Activated CD4-positive, CD25-positive, alpha-beta regulatory T cell treated with anti-CD3 and anti-CD28 coated beads, Interleukin-2, amount 50 U/mL, for 24 hours (primary cell): Measurements from ENCODE around the gene UFSP1.
"Not testable (repeated sequence)": the region's sequence is repeated elsewhere in the genome, so short reads cannot be mapped to it uniquely, and the experiment has no call there.

Experiments used
- ATAC-seq, 2 donors: fragments of 150-1000 bp; cut with Tn5 transposase; one replicate each; pipeline ENCODE4 v1.10.0; 2021; ENCODE audit warnings: mild to moderate bottlenecking in 1 of 2, moderate library complexity in 1 of 2

Gene UFSP1

DNA sequence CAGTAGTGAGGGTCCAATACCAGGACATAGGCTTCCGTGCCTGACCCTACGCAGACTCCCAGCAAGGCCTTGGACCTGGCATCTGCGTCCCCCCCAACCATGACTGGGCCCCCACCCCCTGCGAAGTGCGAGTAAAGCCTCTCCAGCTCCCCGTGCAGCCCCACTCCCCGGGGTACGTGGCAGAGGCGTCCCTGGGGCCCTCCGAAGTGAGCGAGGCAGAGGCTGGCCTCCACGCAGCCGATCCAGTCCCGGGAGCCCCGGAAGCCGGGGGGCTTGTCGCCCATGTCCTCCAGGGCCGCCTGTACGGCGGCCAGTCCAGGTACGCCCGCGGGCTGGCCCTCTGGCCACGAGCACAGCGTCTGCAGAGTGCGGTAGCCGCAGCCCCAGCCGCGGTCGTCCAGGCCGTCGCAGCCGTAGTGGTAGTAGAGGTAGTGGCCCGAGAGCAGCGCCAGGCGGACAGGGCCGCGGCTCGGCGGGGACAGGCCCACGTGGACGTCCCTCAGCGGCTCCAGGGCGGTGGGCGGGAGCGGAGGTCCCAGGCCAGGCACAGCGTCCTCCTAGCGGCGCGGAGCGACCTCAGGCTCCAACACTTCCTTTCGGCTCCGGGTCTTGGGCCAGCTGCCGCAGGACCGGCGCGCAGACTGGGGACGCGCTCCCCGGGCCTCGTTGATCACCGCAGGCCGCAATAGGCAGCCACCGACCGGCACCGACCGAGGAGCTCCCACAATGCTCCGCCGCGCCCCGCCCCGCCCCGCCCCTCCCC is at the start of gene UFSP1:
UFSP1 (minus strand) TSS at position 728 of the 763 bp plus-strand sequence; CDS start at position 284, 444 bp downstream.
- peak; percentile 37 to 42 for ATAC-seq

DNA sequence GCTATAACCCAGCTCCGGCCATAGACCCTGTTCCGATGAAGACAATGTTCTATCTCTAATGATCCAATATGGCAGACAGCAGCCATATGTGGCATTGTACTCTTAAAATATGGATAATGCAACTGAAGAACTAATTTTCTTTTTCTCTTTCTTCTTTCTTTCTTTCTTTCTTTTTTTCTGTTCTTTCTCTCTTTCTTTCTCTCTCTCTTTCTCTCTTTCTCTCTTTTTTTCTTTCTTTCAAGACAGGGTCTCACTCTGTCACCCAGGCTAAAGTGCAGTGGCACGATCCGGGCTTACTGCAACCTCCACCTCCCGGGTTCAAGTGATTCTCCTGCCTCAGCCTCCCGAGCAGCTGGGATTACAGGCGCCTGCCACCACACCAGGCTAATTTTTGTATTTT is 46.7 kb upstream of the UFSP1 start:
- not testable (repeated sequence) for ATAC-seq

DNA sequence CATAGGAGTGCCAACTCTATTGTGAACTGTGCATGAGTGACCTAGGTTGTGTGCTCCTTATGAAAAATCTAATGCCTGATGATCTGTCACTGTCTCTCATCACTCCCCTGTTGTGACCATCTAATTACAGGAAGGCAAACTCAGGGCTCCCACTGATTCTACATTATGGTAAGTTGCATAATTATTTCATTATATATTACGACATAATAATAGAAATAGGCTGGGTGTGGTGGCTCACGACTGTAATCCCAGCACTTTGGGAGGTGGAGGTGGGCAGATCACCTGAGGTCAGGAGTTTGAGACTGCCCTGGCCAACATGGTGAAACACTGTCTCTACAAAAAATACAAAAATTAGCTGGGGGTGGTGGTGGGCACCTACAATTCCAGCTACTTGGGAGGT is 45.9 kb upstream of the UFSP1 start:
- not testable (repeated sequence) for ATAC-seq

DNA sequence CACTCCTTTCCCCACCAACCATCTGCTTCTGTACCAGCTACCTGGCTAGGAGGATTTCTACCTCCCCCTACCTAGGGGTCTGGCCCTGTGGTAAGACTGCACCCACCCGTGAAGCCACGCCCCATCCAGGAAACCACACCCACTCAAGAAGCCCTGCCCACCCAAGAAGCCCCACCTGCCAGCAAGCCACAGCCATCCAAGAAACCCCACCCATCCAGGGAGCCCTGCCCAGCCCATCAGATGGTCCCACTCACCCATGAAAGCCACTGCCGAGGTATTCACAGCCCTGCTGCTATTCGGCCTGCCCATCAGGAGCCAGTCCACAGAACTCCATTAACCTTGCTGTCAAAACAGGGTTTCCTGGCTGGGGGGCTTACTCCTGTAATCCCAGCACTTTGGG is 44.2 kb upstream of the UFSP1 start:
- ATAC-seq, result no peak

DNA sequence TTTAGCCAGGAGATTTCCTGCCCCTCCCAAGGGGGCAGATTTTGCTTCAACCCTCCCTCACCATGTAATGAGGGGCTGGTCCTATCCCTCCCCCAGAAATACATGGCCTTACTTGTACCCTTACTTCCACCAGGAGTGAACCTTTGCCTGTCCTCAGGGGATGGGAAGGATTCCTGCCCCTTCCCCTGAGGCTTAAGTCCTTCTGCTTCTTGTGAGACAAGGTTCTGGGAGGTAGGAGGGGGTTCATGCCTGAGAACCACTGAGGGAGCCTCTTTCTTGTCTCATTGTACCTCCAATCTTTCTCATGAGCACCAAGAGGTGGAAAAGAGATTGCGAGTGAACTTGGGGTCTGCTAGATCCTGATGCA is 40.3 kb upstream of the UFSP1 start:
- ATAC-seq, result no peak

DNA sequence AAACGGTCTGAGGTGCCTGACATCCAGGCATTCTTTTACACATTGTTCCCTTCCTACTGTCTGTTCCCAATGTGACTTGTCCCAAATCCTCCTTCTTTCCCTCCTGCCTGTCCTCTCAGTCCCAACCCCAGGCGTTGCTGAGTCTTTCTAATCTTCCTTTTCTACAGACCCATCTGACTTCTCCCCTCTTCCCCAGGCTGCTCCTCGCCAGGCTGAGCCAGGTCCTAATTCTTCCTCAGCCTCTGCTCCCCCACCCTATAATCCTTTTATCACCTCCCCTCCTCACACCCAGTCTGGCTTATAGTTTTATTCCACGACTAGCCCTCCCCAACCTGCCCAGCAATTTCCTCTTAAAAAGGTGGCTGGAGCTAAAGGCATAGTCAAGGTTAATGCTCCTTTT is 34.1 kb upstream of the UFSP1 start:
- not testable (repeated sequence) for ATAC-seq

DNA sequence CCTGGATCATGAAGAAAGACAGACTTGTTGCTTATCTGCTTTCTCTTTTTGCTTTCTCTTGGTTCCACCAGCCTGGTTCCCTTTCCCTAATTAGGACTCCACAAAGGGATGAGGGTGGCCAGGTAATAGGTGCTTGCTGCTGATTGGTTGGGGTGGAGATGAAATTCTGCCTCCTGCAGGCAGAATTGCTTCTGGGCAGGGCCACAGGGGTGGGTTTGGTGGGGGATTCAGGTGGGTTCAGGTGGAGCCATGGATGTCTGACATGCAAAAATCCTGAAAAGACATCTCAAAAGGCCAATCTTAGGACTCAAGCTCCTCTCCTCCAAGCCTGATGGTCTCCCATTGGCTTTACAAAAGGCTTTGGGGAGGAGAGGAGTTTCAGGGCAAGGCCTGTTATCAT is 31.5 kb upstream of the UFSP1 start:
- ATAC-seq, result no peak

DNA sequence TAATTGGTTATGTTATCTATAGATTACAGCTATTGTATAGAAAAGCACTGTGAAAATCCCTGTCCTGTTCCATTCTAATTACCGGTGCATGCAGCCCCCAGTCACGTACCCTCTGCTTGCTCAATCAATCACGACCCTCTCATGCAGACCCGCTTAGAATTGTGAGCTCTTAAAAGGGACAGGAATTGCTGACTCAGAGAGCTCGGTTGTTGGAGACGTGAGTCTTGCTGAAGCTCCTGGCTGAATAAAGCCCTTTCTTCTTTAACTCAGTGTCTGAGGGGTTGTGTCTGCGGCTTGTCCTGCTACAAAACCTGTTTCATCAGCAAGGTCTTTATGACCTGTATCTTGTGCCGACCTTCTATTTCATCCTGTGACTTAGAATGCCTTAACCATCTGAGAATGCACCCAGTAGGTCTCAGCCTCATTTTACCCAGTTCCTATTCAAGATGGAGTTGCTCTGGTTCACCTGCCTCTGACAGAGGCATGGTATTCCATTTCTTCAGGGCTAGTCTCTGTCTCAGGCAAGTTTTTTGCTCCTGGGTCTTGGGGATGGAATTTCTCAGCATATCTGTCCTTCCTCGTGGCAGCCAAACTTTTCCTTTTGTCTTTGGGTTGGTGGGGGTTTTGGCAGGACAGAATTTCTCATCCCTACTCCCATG is 30.4 kb upstream of the UFSP1 start:
- not testable (repeated sequence) for ATAC-seq

DNA sequence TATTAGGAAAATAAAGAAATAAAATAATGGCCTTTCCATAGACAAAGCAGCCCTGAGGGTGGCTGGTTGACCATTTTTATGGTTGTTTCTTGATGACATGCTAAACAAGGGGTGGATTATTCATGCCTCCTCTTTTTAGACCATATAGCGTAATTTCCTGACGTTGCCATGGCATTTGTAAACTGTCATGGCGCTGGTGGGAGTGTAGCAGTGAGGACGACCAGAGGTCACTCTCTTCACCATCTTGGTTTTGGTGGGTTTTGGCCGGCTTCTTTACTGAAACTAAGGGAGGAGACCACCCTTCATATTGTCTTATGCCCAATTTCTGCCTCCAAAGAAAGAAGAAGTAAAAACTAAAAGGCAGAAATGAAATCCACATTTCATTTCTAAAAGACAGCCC is 29.8 kb upstream of the UFSP1 start:
- ATAC-seq, result not testable (repeated sequence)

DNA sequence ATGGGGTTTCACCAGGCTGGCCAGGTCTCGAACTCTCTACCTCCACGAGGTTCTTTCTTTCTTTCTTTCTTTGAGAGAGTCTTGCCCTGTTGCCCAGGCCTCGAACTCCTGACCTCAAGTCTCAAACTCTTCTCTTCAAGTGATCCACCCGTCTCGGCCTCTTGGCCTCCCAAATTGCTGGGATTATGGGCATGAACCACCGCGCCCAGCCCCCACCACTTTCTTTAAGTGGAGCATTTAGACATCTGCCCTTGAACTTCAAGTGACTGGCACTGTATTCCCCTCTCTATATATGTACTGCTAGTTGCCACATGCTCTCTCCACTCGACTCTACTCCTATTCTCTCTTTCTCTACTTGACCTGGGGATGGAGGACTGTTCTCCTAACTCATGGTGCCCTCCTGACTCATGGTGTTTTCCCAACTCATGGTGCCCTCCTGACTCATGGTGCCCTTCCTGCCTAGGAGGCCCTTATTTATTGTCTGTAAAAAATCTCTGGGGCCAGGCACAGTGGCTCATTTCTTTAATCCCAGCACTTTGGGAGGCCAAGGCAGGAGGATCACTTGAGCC is 25.4 kb upstream of the UFSP1 start:
- ATAC-seq, result peak; percentile 20 to 28

DNA sequence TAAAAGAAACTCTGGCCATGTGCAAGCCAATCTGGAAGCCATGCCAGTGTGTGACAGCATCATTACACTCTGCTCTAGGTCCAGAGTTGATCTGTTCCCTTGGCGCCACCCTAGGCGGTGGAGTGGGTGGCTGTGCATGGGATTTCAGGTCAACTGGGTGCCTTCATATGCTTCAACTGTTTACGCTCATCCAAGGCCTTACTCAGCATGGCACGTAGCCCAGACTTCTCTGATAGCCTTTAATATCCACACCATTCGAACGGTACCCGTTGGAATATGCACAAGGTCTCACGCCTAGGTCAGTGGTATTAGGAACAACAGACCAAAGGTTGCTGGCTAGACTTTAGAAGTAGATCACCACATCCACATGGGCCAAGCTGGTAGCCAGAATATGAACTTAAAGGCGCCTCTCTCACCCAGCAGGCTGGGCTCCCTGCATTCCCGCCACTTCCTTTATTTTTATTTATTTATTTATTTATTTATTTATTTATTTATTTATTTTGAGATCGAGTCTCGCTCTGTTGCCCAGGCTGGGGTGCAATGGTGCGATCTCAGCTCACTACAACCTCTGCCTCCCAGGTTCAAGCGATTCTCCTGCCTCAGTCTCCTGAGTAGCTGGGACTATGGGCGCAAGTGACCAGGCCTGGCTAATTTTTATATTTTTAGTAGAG is 24.8 kb upstream of the UFSP1 start:
- ATAC-seq, result no peak

DNA sequence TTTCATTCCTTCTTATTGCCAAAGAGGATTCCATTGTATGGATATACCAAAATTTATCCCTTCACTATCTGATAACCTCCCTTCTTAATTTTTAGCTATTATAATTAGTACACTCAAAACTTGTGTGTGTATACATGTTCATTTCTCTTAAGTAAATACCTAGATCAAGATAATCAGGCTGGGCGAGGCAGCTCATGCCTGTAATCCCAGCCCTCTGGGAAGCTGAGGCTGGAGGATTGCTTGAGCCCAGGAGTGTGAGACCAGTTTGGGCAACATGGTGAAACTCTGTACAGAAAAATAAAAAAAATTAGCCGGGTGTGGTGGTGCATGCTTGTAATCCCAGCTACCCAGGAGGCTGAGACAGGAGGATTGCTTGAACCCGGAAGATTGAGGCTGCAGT is 22.0 kb upstream of the UFSP1 start:
- no peak for ATAC-seq

DNA sequence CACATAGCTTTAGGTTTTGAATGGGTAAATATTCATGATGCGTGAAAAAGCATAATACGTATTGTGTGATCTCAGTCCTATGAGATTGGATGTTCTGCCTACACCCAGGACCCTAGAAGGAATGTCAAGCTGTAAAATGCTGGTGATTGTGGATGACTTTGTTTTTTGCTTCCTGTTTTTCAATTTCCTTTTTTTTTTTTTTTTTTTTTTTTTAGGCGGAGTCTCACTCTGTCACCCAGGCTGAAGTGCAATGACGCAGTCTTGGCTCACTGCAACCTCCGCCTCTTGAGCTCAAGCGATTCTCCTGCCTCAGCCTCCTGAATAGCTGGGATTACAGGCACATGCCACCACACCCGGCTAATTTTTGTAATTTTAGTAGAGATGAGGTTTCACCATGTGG is 20.9 kb upstream of the UFSP1 start:
- not testable (repeated sequence) for ATAC-seq

DNA sequence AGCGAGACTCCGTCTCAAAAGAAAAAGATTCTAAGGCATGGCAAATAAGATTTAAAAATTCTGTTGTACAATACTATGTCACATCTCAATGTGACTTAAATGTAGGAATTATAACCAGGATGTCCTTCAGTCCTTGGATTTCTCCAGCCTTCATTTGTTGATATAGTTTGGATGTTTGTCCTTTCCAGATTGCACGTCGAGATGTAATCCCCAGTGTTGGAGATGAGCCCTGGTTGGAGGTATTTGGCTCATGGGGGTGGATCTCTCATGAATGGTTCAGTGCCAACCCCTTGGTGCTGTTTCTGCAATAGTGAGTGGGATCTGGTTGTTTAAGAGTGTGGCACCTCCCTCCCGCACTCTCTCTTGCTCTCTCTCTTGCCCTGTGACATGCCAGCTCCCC is 19.0 kb upstream of the UFSP1 start:
- no peak for ATAC-seq

DNA sequence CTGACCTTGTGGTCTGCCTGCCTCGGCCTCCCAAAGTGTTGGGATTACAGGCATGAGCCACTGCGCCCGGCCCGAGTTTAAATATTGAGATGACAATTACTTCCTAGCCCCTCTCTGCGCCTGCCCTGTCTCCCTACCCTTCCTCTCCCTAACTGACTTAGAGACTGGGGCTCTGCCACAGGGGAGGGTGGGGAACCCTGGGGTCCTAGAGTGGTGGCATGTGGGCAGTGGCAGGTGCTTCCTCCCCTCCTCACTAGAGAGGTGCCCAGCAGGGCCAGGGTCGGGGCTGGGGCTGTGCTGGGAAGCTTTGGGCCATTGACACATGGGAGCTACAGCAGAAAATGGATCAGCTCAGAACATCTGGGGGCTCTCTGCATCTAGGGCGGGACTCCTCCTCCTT is 13.1 kb upstream of the UFSP1 start:
- ATAC-seq, result no peak

DNA sequence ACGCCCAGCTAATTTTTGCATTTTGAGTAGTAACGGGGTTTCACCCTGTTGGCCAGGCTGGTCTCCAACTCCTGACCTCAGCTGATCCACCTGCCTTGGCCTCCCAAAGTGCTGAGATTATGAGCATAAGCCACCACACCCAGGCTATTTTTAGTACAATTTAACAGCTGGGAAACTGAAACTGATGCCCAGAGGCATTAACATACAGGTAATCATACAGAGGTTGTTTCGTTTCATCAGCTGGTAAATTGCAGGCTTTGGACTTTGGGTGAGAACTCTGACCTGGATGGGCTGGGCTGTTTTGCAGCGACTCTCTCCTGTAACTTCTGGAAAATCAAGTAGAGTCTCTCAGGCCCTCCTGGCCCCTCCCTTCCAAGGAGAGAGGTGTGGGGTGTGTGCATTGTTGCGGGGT is 12.4 kb upstream of the UFSP1 start:
- no peak for ATAC-seq

DNA sequence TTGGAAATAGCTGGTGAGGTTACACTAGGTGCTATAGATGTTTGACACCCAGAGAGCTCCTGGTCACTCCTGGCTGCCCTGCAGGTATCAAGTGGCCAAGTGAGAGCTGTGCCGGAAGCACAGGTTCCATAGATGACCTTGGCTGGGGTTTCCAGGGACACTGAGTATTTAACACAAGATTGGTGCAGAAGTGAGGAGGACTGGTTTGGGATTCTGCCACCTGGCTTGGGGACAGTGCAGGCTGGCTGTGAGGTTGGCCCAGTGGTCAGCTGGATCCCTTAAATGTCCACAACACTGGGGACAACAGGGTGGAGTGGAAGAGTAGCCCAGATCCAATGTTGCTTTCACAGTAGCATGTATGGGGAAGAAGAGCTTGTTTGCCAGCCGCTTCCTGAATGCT is 11.5 kb upstream of the UFSP1 start:
- ATAC-seq, result no peak

DNA sequence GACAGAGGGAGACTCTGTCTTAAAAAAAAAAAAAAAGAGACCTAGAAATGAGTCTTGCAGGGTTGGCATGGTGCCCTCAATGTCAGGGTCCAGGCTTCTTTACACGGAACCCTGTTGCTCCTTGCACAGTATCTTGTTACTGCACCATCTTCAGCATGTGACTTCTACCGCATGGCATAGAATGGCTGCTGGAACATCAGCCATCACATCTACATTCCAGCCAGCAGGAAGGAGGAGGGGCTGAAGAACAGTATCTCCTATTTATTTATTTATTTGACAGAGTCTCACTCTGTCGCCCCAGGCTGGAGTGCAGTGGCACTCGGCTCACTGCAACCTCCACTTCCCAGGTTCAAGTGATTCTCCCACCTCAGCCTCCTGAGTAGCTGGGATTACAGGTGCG is 9.9 kb upstream of the UFSP1 start:
- ATAC-seq, result no peak

DNA sequence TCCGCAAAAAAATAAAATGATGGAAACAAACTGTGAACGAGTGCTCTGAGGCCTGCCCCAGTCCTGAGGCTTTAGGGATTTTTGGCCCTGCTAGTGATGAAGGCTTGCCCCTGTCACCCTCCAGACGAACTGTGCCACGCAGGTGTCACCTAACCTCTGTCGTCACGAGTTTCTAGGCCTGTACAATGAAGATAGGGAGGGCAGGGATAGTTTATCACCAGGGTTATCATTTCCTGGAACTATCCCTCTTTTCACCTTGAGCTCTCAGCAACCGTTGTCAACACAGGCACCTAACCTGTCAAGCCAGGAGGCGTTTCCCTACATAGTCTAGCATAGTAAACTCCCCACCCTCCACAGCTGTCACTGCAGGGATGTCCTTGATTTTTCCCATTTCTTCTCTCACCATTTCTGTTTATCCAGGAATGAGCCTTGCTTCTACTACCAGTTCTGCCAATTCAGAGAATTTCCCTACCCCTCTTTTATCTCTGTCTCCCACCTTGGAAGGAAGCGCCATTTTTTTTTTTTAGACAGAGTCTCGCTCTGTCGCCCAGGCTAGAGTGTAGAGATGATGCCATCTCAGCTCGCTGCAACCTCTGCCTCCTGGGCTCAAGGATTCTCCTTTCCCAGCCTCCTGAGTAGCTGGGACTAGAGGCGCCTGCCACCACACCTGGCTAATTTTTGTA is 8.4 kb upstream of the UFSP1 start:
- no peak for ATAC-seq

DNA sequence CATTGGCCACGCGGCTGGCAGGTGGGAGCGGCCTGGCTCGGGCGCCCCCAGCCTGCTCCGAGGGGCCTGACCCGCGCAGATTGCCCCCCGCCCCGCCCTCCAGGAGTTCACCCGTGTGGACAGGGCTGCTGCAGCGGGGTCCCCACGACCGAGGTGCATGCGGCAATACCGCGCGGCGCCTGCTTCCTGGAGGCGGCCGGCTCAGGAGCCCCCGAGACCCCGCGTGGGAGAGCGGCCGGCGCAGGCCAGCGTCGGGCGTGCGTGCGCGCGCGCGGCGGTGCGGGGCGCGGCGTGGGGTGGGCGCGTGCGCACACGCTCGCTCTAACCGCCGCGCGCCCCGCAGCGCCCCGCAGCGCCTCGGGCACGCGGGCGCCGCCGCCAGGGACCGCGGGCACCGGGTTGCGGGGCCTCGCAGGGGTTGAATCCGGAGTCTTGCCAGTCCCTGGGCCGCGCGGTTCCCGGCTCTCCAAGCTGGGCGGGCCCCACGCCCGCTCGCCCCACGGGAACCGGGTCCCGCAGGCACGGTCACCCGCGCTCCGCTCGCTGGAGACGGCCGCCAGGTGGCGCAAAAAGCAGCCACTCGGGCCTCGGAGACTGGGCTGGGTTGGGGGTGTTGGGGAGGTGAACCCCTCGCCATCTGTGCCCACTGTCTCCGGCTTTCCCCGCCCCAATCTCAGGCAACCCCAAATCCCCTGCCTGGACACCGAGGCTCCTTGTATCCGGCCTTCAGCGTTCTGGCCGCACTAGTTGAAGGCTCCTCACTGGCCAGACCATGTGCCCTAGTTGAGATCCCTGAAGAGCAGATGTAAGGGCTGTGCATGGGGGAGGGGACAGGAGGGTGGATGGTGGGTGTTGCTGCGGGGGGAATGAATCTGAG is 7.5 kb upstream of the UFSP1 start:
- ATAC-seq, result peak; percentile 35 to 71

DNA sequence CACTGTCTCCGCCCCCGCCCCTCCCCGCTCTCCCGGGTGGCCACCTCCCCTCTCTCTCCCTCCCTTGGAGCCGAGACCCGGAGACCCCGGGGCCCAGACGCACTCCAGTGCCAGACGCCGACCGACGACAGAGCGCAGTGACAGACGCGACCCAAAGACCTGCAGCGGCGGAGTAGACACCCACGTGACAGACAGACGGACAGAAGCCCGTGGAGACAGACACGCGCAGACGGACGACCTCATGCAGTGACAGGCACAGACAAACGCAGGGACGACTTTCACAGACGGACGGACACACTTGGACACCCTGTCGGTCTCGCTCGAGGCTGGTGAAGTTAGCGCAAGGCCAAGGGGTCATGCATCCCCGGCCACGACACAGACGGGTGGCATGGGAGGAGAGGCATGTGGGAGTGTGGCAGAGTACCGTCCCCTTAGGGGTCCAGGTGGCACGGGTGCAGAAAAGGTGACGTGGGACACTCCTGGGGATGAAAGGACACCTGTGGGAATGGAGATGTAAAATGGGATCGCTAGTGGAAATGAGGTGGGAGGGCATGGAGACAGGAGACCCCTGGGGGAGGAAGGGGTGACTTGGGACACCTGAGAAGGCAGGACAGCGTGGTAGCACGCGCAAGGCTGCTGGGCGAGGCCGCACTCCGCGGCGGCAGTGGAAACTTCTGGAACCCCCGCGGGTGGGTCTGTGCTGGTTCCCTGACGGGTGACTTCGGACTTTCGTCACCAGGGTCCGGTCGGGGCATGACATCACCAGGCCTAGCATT is 6.6 kb upstream of the UFSP1 start:
- peak in 1 of 2 donors; percentile 38 for ATAC-seq
